ENCODE results near the gene CCDC159.

The CCDC159 gene

DNA sequence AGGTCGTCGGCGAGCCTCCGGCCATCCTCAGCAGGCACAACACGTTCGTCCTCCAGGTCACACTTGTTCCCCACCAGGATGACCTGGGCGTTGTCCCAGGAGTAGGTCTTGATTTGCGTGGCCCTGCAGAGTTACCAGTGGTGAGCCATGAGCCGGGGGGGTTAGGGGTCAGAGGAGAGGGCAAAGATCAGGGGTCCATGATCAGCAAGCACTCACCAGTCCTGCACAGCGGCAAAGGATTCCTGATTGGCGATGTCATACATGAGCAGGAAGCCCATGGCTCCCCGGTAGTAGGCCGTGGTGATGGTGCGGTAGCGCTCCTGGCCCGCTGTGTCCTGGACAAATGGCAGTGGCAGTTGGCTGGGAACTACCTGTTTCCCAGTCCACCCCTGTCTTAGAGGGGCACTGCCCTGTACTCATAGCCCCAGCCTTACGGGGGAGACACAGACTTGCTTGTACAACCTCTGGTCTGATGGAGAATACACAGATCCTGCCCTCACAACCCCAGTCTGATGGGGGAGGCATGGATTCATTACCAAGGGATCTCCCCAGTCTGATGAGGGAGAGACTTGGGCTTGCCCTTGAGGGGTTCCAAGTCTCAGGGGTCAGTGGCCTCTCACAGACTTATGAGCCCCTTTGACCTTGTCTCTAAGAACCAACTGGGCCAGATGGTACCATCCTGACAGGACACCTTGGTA, 10.7 kb upstream of the CCDC159 start:
- H3K4me2 ChIP-seq (ENCODE audit: low read depth, low read length, poor library complexity, severe bottlenecking) = no peak overlapping the region
- TF ChIP-seq EZH2phosphoT487 (IDR thresholded peaks at IDR 0.05; ENCODE audit: borderline replicate concordance) = no peak
- TF ChIP-seq, protein P1, sequence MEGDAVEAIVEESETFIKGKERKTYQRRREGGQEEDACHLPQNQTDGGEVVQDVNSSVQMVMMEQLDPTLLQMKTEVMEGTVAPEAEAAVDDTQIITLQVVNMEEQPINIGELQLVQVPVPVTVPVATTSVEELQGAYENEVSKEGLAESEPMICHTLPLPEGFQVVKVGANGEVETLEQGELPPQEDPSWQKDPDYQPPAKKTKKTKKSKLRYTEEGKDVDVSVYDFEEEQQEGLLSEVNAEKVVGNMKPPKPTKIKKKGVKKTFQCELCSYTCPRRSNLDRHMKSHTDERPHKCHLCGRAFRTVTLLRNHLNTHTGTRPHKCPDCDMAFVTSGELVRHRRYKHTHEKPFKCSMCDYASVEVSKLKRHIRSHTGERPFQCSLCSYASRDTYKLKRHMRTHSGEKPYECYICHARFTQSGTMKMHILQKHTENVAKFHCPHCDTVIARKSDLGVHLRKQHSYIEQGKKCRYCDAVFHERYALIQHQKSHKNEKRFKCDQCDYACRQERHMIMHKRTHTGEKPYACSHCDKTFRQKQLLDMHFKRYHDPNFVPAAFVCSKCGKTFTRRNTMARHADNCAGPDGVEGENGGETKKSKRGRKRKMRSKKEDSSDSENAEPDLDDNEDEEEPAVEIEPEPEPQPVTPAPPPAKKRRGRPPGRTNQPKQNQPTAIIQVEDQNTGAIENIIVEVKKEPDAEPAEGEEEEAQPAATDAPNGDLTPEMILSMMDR (conservative IDR thresholded peaks at IDR 0.05; ENCODE audit: low read length) = no peak
- no peaks in the 10 kb centered on the region for H4K20me1 ChIP-seq (ENCODE audit: insufficient read depth, low read length, poor library complexity, severe bottlenecking)
- H3K9me3 ChIP-seq (ENCODE audit: insufficient read depth, low read depth, low read length) = no peaks in the 10 kb centered on the region
- H3K9me2 ChIP-seq (replicated peaks; ENCODE audit: low read depth, low read length) = no peaks in the 10 kb centered on the region
- H3K4me1 ChIP-seq (ENCODE audit: insufficient read depth, low read length, poor library complexity, severe bottlenecking) = peaks cover 27% of the 10 kb centered on the region
- no peak overlapping the region for H3K9ac ChIP-seq (ENCODE audit: low read depth, low read length, poor library complexity, severe bottlenecking)
- no peak overlapping the region for H2AFZ ChIP-seq (ENCODE audit: low read length)
- H3K79me2 ChIP-seq (ENCODE audit: insufficient read depth, low read length) = peaks cover 11% of the 10 kb centered on the region; the same call in 1 of the 2 replicates
- no peaks in the 10 kb centered on the region for H3F3A ChIP-seq (ENCODE audit: low read depth)
- no peaks in the 10 kb centered on the region for H3K27me3 ChIP-seq (ENCODE audit: insufficient read depth, low read length, poor library complexity, severe bottlenecking)
- H3K36me3 ChIP-seq (ENCODE audit: insufficient read depth, low read length) = no peaks in the 10 kb centered on the region
- H3K4me3 ChIP-seq (ENCODE audit: low read length, poor library complexity, severe bottlenecking) = no peak overlapping the region

DNA sequence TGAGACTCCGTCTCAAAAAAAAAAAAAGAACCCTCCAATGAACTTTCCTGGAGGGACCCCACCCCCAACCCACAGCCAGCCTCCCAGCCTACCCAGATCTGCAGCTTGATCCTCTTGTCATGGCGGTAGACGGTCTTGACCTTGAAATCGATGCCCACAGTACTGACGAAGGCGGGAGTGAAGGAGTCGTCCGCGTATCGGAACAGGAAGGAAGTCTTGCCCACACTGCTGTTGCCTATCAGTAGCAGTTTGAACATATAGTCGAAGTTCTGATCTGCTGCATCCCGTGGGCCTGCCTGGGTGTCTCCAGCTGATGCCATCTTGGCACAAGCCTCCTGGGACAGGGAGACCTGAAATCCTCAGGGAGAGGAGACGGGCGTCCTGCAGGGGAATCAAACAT, 9.2 kb upstream of the CCDC159 start:
- no peaks in the 10 kb centered on the region for H3K36me3 ChIP-seq (ENCODE audit: insufficient read depth, low read length)

DNA sequence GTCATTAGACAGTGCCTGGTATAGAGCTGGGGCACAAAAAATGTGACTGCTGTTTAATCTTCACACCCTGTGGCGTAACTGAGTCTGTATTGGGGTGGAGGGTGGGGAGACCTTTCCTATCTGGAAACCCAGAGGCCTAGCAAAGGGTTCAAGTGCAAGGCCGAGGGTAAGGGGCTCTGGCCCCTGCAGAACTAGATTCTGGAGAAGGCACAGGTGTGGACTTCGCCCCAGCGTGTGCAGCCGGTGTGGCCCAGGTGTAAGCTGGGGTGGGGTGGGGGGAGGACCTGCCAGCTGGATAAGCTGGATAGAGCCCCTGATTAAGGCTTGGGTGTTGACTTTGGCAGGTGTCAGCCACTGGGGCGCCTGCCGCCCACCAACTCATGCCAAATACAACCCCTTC, 8.2 kb upstream of the CCDC159 start:
- Histone ChIP-seq H3K9me3 (ENCODE audit: insufficient read depth, low read depth, low read length) (no peaks in the 10 kb centered on the region), H3K4me3 (ENCODE audit: low read length, poor library complexity, severe bottlenecking) (peak overlapping the region; percentile 82), H3F3A (ENCODE audit: low read depth) (0 out of 2 replicates have a peak, but pooled peaks cover 3% of the 10 kb centered on the region), H3K4me2 (ENCODE audit: low read depth, low read length, poor library complexity, severe bottlenecking) (peak overlapping the region; percentile 83), H2AFZ (ENCODE audit: low read length) (no peak overlapping the region), H3K36me3 (ENCODE audit: insufficient read depth, low read length) (no peaks in the 10 kb centered on the region), H3K79me2 (ENCODE audit: insufficient read depth, low read length) (peaks cover 11% of the 10 kb centered on the region; the same call in 1 of the 2 replicates), H4K20me1 (ENCODE audit: insufficient read depth, low read length, poor library complexity, severe bottlenecking) (no peaks in the 10 kb centered on the region), H3K9me2 (replicated peaks; ENCODE audit: low read depth, low read length) (no peaks in the 10 kb centered on the region), H3K9ac (ENCODE audit: low read depth, low read length, poor library complexity, severe bottlenecking) (peak overlapping the region; percentile 91), H3K27me3 (ENCODE audit: insufficient read depth, low read length, poor library complexity, severe bottlenecking) (no peaks in the 10 kb centered on the region), H3K4me1 (ENCODE audit: insufficient read depth, low read length, poor library complexity, severe bottlenecking) (peaks cover 27% of the 10 kb centered on the region)
- TF ChIP-seq EZH2phosphoT487 (IDR thresholded peaks at IDR 0.05; ENCODE audit: borderline replicate concordance) = no peak
- TF ChIP-seq, protein P1 (conservative IDR thresholded peaks at IDR 0.05; ENCODE audit: low read length) = no peak

More for the DNA sequence above, 9.2 kb upstream of the CCDC159 start:
- Histone ChIP-seq H3F3A (ENCODE audit: low read depth) (0 out of 2 replicates have a peak, but pooled peaks cover 3% of the 10 kb centered on the region), H4K20me1 (ENCODE audit: insufficient read depth, low read length, poor library complexity, severe bottlenecking) (no peaks in the 10 kb centered on the region), H3K79me2 (ENCODE audit: insufficient read depth, low read length) (peaks cover 11% of the 10 kb centered on the region; the same call in 1 of the 2 replicates), H3K27me3 (ENCODE audit: insufficient read depth, low read length, poor library complexity, severe bottlenecking) (no peaks in the 10 kb centered on the region), H3K9me2 (replicated peaks; ENCODE audit: low read depth, low read length) (no peaks in the 10 kb centered on the region), H2AFZ (ENCODE audit: low read length) (no peak overlapping the region), H3K4me2 (ENCODE audit: low read depth, low read length, poor library complexity, severe bottlenecking) (peak overlapping the region; percentile 83), H3K9me3 (ENCODE audit: insufficient read depth, low read depth, low read length) (no peaks in the 10 kb centered on the region), H3K4me3 (ENCODE audit: low read length, poor library complexity, severe bottlenecking) (peak overlapping the region; percentile 45), H3K4me1 (ENCODE audit: insufficient read depth, low read length, poor library complexity, severe bottlenecking) (peaks cover 27% of the 10 kb centered on the region), H3K9ac (ENCODE audit: low read depth, low read length, poor library complexity, severe bottlenecking) (peak overlapping the region; percentile 91)
- TF ChIP-seq EZH2phosphoT487 (IDR thresholded peaks at IDR 0.05; ENCODE audit: borderline replicate concordance) = no peak
- TF ChIP-seq, protein P1 (conservative IDR thresholded peaks at IDR 0.05; ENCODE audit: low read length) = no peak
